Lower lobe of right lung (tissue), 2 donors: ENCODE results near the gene CLEC4C. TPM values are rescaled to one million over a fixed set of nuclear protein-coding genes. Genes with fewer than 3 reads are reported as not detected.
"Not testable (repeated sequence)": the region's sequence is repeated elsewhere in the genome, so short reads cannot be mapped to it uniquely, and the experiment has no call there.

ENCODE experiments used
- ATAC-seq, 2 donors: fragments of 200-7000 bp; cut with Tn5 transposase; one replicate each; pipeline ENCODE4 v1.9.1; 2020 to 2022; ENCODE audit warnings: mild to moderate bottlenecking in 2 of 2, moderate library complexity in 2 of 2
- DNase-seq: peaks from one replicate; pipeline ENCODE4 v3.0.0-alpha.2; 2020
- H3K27ac ChIP-seq: fragments of 200-600 bp; one replicate; pipeline ENCODE4 v1.8.0; 2022
- H3K27me3 ChIP-seq: fragments of 200-600 bp; one replicate; pipeline ENCODE4 v1.8.0; 2022; ENCODE audit warnings: low read depth
- H3K36me3 ChIP-seq: fragments of 200-600 bp; one replicate; pipeline ENCODE4 v1.8.0; 2022; ENCODE audit warnings: mild to moderate bottlenecking
- H3K4me1 ChIP-seq: fragments of 200-600 bp; one replicate; pipeline ENCODE4 v1.8.0; 2022
- H3K4me3 ChIP-seq: fragments of 200-600 bp; one replicate; pipeline ENCODE4 v1.8.0; 2022; ENCODE audit warnings: mild to moderate bottlenecking
- H3K9me3 ChIP-seq: fragments of 200-600 bp; one replicate; pipeline ENCODE4 v1.8.0; 2022
- intact Hi-C: fragments of 100-400 bp; cut with DNase I; formaldehyde crosslinking; loops from one replicate; pipeline ENCODE4 v1.11.0; 2022
- long read RNA-seq: library from polyadenylated mRNA; unstranded; transcript quantifications from one replicate; pipeline ENCODE4 v2.0.0, GENCODE V29; 2021
- total RNA-seq: library from RNA; stranded (reverse); fragmentation: NEBNext Ultra II Directional; extraction: Animal tissue kit (Norgen Biotek cat#: 25700); gene quantifications from one replicate; pipeline ENCODE4 v1.2.1, GENCODE V29; 2021
- TF ChIP-seq, protein P1 (sequence below): fragments of 200-600 bp; IDR thresholded peaks from one replicate; pipeline ENCODE4 v1.8.0; 2022; ENCODE audit warnings: antibody characterized with exemption, mild to moderate bottlenecking
- donor health status: DM: no; HTN: yes; CAD: no; lungs with severe emphysema.

Gene CLEC4C, protein sequence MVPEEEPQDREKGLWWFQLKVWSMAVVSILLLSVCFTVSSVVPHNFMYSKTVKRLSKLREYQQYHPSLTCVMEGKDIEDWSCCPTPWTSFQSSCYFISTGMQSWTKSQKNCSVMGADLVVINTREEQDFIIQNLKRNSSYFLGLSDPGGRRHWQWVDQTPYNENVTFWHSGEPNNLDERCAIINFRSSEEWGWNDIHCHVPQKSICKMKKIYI
- not detected for total RNA-seq
- long read RNA-seq: 0 reads

DNA sequence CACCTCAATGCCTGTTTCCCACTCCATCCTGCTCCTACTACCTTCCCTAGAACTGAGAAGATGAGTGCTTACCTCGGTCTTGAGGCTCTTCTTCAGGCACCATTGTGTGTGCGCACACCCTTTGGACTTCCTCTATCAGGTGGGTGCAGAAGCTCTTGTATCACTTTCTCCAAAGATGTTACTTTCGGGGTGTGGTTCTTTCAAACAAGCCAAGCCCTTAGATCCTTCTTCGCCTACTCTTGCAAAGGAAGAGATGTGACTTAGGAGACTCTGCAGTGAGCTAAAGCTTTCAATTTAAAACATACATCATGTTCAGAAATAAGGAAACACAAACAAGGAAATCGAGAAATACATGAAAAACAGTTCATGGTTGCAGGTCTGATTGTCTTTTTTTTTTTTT, at the start of gene CLEC4C:
CLEC4C (minus strand) TSS at position 130 of the 400 bp plus-strand sequence; CDS start at position 103, 27 bp downstream.
- H3K4me3 ChIP-seq: no peak within 1 kb of the TSS
- intact Hi-C loops: no loop called here

DNA sequence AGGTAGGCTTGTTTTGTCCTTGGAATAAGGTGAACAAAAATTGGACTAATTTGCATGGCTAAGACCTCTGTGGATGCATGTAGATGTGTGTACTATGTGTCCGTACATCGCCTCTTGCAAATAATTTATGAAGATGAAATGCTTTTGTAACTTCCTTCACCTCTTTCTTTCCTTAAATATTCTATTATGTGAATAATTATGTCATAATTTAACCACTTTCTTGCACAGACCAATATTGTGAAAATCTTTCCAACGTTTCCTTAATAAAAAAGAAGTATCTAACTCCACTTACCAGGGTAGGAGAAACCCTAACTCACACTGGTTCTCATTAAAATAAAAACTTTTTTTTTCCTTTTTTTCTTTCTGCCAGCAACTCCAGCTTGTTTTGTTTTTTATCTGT, 46.0 kb upstream of the CLEC4C start:
- H3K27ac ChIP-seq: no peak overlapping the region
- no peaks in the 10 kb centered on the region for H3K27me3 ChIP-seq
- H3K9me3 ChIP-seq: no peaks in the 10 kb centered on the region
- no peak overlapping the region for H3K4me3 ChIP-seq
- DNase-seq (no peak), ATAC-seq (no peak)
- TF ChIP-seq, protein P1, sequence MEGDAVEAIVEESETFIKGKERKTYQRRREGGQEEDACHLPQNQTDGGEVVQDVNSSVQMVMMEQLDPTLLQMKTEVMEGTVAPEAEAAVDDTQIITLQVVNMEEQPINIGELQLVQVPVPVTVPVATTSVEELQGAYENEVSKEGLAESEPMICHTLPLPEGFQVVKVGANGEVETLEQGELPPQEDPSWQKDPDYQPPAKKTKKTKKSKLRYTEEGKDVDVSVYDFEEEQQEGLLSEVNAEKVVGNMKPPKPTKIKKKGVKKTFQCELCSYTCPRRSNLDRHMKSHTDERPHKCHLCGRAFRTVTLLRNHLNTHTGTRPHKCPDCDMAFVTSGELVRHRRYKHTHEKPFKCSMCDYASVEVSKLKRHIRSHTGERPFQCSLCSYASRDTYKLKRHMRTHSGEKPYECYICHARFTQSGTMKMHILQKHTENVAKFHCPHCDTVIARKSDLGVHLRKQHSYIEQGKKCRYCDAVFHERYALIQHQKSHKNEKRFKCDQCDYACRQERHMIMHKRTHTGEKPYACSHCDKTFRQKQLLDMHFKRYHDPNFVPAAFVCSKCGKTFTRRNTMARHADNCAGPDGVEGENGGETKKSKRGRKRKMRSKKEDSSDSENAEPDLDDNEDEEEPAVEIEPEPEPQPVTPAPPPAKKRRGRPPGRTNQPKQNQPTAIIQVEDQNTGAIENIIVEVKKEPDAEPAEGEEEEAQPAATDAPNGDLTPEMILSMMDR: no peak
- H3K36me3 ChIP-seq: no peaks in the 10 kb centered on the region
- intact Hi-C loops: no loop called here
- no peaks in the 10 kb centered on the region for H3K4me1 ChIP-seq

More for the DNA sequence above, at the start of gene CLEC4C:
- Histone ChIP-seq H3K27ac (no peak within 1 kb of the TSS), H3K4me1 (no peaks in the 10 kb centered on the region), H3K27me3 (no peaks in the 10 kb centered on the region), H3K9me3 (no peaks in the 10 kb centered on the region), H3K36me3 (no peaks in the 10 kb centered on the region)
- DNase-seq (no peak), ATAC-seq (no peak)
- TF ChIP-seq, protein P1: no peak

DNA sequence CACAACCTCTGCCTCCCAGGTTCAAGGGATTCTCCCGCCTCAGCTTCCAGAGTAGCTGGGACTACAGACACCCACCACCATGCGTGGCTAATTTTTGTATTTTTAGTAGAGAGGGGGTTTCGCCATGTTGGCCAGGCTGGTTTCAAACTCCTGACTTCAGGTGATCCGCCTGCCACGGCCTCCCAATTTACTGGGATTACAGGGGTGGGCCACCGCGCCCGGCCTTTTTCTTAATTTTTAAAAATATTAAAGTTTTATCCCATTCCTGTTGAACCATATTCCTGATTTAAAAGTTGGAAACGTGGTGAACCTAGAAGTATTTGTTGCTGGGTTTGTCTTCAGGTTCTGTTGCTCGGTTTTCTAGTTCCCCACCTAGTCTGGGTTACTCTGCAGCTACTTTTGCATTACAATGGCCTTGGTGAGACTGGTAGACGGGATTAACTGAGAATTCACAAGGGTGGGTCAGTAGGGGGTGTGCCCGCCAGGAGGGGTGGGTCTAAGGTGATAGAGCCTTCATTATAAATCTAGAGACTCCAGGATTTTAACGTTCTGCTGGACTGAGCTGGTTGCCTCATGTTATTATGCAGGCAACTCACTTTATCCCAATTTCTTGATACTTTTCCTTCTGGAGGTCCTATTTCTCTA, 41.8 kb upstream of the CLEC4C start, which contains the start of gene NANOG:
NANOG (plus strand) TSS at position 519 of the 645 bp plus-strand sequence. CDS start 213 bp downstream, outside the sequence.
- ATAC-seq, intact Hi-C loops, DNase-seq, H3K27ac ChIP-seq, H3K36me3 ChIP-seq, H3K27me3 ChIP-seq, H3K9me3 ChIP-seq, H3K4me3 ChIP-seq, H3K4me1 ChIP-seq: not testable (repeated sequence)

DNA sequence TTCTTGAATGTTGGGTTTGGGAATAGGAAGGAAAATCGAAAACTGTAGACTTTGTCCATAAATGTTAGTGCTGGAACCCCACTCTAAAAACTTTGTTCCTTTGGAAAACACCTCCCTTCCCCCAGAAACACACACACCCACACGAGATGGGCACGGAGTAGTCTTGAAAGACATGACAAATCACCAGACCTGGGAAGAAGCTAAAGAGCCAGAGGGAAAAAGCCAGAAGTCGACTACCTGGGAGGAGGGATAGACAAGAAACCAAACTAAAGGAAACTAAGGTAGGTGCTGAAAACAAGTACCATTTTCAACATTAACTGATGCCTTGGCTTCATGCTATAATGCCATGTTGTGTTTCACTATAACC, 41.1 kb upstream of the CLEC4C start:
- no peak overlapping the region for H3K4me3 ChIP-seq
- ATAC-seq (no peak), DNase-seq (no peak)
- H3K4me1 ChIP-seq: no peaks in the 10 kb centered on the region
- H3K27me3 ChIP-seq: peaks cover 6% of the 10 kb centered on the region
- no peak overlapping the region for H3K27ac ChIP-seq
- H3K9me3 ChIP-seq: no peaks in the 10 kb centered on the region
- H3K36me3 ChIP-seq: no peaks in the 10 kb centered on the region
- TF ChIP-seq, protein P1: no peak
- intact Hi-C loops: no loop called here

DNA sequence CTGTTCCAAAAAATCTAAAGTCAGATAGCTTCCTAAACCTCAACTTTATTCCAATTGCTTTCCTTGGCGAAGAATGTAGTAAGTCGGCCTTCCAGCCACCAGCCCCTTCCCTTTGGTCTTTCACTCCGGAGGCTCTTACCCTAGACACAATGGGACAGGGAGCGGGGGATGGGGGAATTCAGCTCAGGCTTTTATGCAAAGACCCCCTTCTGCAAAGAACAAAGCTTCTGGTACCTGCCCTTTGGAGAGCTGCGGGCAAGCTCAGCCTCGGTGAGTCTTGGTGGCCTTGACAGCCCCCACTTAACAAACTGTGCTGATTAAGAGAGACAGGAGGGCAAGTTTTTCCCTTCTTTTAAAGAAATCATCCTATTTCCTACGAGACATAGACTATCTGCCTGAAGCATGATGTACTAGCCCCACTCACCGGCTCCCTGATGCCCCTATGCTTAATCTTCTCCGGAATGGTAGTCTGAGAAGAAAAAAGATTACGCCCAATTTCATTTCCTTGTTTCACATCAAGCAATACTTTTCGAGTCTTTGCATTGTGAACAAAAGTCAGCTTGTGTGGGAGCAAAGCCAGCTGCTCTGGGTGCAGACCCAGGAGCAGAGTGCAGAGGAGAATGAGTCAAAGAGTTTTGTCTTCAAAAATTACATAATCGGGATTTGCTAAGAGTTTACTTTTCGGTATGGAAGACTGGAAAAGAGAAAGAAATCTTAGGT, 40.6 kb upstream of the CLEC4C start:
- DNase-seq (no peak), ATAC-seq (peak in 1 of 2 donors; percentile 31)
- Histone ChIP-seq H3K9me3 (no peaks in the 10 kb centered on the region), H3K36me3 (no peaks in the 10 kb centered on the region), H3K27me3 (peaks cover 6% of the 10 kb centered on the region), H3K4me1 (no peaks in the 10 kb centered on the region), H3K4me3 (no peak overlapping the region), H3K27ac (no peak overlapping the region)
- intact Hi-C loops: no loop called here
- TF ChIP-seq, protein P1: no peak
